GM15510 (cell line): ENCODE data around the gene PLAGL2.

ENCODE experiments used
- POLR2A ChIP-seq: IDR thresholded peaks from 3 replicates; pipeline ENCODE4 v1.6.1; 2011; ENCODE audit warnings: borderline replicate concordance; ENCODE audit not compliant: insufficient read length; ENCODE audit errors: extremely low read depth

The PLAGL2 gene

DNA sequence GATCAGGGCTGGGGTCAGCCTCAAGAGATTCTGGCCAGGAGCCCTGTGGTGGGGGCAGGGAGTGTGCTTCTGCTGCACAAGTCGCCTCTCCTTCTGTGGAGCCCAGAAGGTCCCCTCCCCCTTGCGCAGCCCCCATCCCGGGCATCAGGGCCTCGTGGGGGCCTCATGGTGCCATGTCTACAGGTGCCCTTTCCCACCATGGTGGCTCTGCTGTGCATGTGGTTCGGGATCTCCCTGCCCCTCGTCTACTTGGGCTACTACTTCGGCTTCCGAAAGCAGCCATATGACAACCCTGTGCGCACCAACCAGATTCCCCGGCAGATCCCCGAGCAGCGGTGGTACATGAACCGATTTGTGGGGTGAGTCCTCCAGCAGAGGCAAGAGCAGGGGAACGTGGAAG, 49.9 kb downstream of the PLAGL2 start:
- no peak for TF ChIP-seq POLR2A

DNA sequence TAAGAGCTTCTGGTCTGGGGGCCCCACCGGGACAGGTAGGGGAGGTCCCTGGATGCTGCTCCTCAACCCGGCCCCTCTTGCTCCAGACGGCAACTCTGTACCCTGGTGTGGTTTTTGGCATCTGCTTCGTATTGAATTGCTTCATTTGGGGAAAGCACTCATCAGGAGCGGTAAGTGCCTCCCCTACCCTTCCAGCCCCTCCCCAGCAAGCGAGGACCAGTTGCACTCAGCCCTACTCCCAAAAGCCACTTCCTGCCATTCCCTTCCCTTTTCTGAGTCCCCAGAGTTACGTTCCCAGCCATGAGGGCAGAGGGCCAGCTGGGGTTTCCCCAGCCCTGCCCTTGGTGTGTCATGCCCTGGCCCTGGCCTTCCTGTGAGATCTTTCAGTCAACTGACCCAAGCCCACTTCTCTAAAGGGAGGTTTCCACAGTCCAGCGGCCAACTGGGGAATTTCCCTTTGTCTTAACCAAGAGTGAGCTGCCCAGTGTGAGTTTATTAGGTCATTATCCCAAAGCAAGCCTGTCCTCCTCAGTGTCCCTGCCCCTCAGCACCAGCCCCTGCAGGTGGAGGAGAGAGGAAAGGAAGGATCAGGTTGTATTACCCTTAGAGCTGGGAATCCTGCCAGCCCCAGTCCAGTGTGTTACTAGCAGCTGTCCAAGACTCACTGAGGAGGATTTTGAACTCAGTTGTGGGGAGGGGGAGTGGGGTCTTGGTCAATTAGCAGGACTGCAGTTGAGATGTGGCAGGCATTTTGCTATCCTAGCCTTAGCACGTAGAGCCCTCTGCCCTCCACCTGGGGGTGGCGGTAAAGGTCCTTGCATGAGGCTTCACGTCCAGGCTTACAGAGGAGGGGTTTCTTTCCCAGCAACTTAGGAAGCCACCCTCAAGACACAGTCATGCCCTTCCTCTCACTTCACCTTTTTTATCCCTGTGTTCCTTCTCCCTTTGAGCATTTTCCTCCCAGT, 52.2 kb downstream of the PLAGL2 start:
- TF ChIP-seq POLR2A = no peak

DNA sequence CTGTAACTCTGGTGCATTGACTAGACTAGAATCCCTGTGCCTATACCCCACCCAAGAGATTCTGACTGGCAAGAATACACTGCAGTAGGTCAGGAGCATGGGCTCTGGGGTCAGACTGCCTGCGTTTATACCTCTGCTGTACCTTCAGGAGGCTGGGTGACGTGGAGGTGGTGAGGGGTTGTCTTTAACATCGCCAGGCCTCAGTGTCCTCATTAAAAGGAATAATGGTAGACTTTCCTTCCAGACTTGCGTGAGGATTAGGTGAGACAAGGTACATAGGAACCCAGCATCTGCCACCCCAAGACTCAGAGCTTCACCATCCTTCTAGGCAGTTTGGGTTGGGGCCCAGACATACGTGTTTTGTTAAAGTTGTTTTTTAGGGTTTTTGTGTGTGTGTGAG, 53.8 kb downstream of the PLAGL2 start:
- no peak for TF ChIP-seq POLR2A

DNA sequence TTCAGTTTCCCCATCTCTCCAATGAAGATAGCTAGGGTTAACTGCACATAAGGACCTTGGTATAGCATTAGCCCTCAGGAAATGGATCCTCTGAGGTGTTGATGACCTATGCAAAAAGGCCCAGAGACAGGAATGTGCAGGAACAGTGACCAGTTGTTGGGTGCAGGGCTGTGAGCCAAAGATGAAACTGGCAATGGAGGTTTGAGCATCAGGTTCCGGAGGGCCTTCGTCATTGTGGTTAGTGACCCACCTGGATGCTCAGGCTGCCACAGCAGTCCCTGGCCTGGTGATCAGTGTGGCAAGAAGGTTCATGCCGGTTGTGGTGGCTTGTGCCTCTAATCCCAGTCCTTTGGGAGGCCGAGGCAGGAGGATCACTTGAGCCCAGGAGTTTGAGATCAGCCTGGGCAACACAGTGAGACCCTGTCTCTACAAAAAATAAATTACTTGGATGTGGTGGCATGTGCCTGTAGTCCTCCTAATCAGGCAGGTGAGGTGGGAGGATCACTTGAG, 54.3 kb downstream of the PLAGL2 start:
- no peak for TF ChIP-seq POLR2A

DNA sequence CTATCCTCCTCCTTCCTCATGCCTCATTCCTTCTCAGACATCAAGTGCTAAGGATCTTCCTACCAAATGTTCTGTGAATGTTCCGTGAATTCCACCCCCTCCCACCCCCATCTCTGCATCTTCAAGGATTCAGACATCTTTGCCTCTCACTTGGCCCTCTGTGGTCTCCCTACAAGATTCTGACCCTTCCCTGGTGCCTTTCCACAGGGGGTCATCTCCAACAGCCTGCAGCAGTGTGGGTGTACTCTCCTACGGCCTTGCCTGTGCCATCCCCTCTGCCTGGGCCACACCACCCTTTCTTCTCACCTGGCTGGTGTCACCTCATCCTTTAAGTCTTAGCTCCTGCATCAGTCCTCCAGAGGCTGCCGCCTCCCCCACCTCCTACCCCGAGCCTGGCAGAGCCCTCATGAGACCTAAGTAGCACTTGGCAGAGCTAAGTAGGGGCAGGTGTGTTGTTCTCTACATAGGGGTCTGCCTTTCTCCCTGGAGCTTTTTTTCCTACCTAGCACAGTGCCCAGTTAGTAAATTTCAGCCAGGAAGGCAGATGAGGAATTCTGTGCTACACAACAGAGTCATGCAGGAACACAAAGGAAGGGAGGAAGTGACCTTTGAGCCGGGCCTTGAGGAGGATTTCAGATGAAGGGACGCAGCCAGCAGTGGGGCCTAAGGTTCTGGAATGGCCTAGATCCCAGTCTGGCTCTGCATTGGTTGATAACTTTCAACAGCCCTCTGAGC, 55.0 kb downstream of the PLAGL2 start:
- no peak for TF ChIP-seq POLR2A

DNA sequence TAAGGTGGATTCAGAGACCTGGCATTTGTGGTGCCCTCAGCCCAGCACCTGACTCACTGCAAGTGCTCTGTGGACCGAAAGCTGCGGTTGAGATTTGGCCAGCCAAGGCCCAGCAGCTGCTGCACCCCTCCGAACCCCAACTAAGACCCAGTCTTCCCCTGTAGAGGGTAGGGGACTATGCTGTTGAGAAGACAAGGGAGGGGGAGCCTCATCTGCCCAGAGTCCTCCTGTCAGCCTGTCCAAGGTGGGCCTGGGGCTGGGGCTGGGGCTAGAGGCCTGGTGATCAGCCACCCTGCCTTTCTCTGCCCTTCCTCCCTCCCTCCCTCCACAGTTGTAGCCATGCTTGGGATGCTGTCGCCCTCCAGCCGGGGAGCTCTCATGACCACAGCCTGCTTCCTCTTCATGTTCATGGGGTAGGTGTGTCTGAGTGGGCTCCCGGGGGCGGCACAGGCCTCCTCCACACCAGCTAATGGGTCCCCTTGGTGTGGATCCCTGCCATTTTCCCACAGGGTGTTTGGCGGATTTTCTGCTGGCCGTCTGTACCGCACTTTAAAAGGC, 57.2 kb downstream of the PLAGL2 start:
- no peak for TF ChIP-seq POLR2A

DNA sequence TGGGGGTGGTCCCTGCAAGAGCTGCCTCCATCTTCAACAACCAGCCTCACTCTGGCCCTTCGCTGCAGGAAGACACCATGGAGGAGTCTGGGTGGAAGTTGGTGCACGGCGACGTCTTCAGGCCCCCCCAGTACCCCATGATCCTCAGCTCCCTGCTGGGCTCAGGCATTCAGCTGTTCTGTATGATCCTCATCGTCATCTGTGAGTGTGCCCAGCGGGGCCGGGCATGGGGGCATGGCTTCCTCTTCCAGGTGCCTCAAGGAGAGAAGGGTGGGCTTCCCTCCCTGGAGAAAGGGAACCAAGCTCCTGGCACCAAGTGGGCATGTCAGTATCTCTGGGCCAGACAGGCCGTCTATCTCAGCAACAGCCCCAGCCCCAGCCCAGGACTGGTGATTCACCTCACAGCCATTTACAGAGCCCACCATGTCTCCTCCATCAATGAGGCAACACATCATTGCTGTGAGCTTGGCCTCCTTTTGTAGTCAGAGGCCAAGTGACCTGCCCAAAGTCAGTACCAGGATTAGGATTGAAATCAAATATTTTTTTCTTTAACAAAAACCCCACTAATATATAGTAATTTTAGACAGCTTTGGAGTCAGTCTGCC, 57.9 kb downstream of the PLAGL2 start:
- TF ChIP-seq POLR2A = no peak

DNA sequence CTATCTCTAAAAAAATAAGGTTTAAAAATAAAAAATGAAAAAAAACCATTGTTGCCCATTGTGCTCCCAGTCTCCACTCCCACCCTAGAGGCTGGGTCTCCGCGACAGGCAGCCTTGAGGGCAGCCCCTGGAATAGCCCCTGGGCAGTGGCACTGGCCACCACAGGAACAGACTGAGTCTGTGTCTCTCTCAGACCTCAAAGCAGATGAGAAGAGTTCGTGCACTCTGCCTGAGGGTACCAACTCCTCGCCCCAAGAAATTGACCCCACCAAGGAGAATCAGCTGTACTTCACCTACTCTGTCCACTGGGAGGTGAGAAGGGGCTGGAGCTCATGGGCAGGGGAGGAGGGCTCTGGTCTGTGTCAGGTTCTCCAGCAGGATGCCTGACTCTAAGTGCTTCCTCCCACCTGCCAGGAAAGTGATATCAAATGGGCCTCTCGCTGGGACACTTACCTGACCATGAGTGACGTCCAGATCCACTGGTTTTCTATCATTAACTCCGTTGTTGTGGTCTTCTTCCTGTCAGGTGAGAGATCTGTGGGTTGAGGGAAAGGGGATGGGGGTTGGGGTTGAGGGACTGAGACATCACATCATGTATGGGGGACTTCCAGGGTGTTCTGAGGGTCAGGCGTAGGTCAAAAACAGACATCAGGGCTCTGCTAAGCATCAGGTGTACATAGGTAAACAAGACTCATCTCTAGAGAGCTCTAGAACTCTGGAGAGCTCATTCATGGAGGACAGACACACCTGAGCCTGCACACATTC, 62.5 kb downstream of the PLAGL2 start:
- TF ChIP-seq POLR2A = no peak

DNA sequence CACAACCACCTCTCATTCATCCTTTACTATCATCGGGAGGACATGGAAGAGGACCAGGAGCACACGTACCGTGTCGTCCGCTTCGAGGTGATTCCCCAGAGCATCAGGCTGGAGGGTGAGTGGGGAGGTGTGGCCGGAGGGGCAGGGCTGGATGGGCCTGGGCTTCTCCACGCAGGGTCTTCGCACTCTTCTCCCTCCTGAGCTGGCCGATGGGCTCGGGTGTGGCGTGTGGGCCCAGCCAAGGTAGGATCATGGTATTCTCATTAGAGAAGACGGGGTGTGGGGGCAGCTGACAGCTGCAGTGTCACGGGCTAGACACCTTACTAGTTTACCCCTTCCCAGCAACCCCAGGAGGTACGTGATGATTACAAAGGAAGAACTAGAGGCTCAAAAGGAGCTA, 64.6 kb downstream of the PLAGL2 start:
- no peak for TF ChIP-seq POLR2A
